Keratinocyte (primary cell): ENCODE data around the gene DENND4B.

Source experiments
- EZH2 ChIP-seq: IDR thresholded peaks from one replicate; pipeline ENCODE4 v1.6.1; 2012; ENCODE audit warnings: inconsistent platforms, mild to moderate bottlenecking, low read length, moderate library complexity
- TF ChIP-seq, protein P1 (sequence below), 3 experiments: IDR thresholded peaks in 1 of 3; conservative IDR thresholded peaks in 1 of 3; optimal IDR thresholded peaks in 1 of 3; 2 replicates in 2 of 3; 3 replicates in 1 of 3; pipeline versions ENCODE3 to v1.5.1; 2011; ENCODE audit warnings: low read length in 3 of 3, mild to moderate bottlenecking in 3 of 3, moderate library complexity in 2 of 3, control low read depth in 1 of 3, inconsistent platforms in 1 of 3; ENCODE audit not compliant: insufficient read depth in 2 of 3; ENCODE audit errors: extremely low read depth in 1 of 3

DNA sequence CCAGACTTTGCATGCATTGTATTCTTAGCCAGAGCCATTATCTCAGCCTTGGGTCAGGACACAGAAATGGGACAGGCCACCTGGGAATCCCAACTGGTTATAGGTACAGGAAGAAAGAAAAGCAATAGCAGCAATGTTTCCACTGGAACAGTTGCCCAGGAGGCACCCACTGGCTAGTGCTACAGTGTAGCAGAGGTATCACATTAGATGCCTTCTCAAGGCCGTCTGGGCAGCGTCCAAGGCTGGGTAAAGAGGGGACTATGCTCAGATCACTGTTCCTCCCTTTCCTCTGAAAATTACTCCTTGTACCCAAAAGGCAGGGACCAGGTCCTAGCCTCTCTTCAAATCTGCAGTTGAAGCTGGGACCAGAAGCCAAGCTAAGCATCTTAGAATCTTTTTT, 23.8 kb upstream of the DENND4B start:
- TF ChIP-seq, protein P1, sequence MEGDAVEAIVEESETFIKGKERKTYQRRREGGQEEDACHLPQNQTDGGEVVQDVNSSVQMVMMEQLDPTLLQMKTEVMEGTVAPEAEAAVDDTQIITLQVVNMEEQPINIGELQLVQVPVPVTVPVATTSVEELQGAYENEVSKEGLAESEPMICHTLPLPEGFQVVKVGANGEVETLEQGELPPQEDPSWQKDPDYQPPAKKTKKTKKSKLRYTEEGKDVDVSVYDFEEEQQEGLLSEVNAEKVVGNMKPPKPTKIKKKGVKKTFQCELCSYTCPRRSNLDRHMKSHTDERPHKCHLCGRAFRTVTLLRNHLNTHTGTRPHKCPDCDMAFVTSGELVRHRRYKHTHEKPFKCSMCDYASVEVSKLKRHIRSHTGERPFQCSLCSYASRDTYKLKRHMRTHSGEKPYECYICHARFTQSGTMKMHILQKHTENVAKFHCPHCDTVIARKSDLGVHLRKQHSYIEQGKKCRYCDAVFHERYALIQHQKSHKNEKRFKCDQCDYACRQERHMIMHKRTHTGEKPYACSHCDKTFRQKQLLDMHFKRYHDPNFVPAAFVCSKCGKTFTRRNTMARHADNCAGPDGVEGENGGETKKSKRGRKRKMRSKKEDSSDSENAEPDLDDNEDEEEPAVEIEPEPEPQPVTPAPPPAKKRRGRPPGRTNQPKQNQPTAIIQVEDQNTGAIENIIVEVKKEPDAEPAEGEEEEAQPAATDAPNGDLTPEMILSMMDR (optimal IDR thresholded peaks at IDR 0.05 in 1 of 3, IDR thresholded peaks at IDR 0.05 in 1 of 3, conservative IDR thresholded peaks at IDR 0.05 in 1 of 3; ENCODE audit: extremely low read depth in 1 of 3, insufficient read depth in 2 of 3, low read length in 3 of 3) = no peak
- TF ChIP-seq EZH2 = no peak
